GM23248 (cell line): ENCODE measurements around the gene DNPH1.

Source experiments
- EZH2 ChIP-seq: fragments of 200-600 bp; sonication (generic); IDR thresholded peaks from 2 replicates; pipeline ENCODE4 v1.6.1; 2018; ENCODE audit warnings: antibody characterized with exemption, mild to moderate bottlenecking; ENCODE audit not compliant: insufficient read depth, poor library complexity, severe bottlenecking
- EZH2phosphoT487 ChIP-seq: fragments of 200-600 bp; sonication (generic); IDR thresholded peaks from 2 replicates; pipeline ENCODE4 v1.6.1; 2018; ENCODE audit warnings: antibody characterized with exemption, moderate library complexity, mild to moderate bottlenecking, low read depth; ENCODE audit not compliant: insufficient read depth

- TF ChIP-seq EZH2 = no peak
- no peak for TF ChIP-seq EZH2phosphoT487
Measured at GRCh38 chr6:43184268-43184985, 44.9 kb downstream of the DNPH1 start.
